Measurements from ENCODE around the gene TIMM10B. TPM values are rescaled to one million over a fixed set of nuclear protein-coding genes. Genes with fewer than 3 reads are reported as not detected.
A peak's percentile ranks its signal among the peaks of the same experiment; 100 is the strongest.

TIMM10B gene
- total RNA-seq, 4 donors from 2014 or later: 41.1 to 45.1 (median 42.7) TPM

DNA sequence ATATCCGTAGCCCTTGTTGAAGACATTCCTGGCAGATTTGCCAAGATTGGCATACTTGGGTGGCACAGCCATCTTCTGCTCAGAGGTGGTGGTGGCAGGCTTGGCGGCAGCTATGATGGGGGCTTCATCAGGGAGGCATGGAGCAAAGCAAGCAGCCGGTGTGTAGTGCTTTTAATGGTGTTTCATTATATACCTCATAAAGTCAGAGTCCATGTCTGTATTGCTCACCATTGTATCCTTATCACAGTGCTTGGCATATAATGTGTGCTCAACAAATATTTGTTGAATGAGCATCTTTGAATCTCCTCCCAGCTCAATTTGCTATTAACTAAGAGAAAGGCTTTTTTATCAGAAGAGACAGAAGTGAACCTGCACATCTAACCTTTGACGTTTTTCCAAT lies 8.0 kb downstream of the TIMM10B start:
- no peaks in the 10 kb centered on the region for H3K27me3 ChIP-seq
- intact Hi-C loops (cut with DNase I): no loop called here
- no peak overlapping the region for H3K4me3 ChIP-seq
- peaks cover 0 to 87% (median 43%) of the 10 kb centered on the region in 4 donors for H3K36me3 ChIP-seq
- no peak overlapping the region for H3K27ac ChIP-seq (replicated peaks in 1 of 4)
- no peak for DNase-seq (ENCODE audit: extremely low spot score)
- 93% methylated on average over 4 of the region's 4 CpGs for WGBS
- no peaks in the 10 kb centered on the region for H3K9me3 ChIP-seq
- H3K4me1 ChIP-seq: no peaks in the 10 kb centered on the region
- TF ChIP-seq POLR2AphosphoS5 (IDR thresholded peaks at IDR 0.05) (no peak), EP300 (IDR thresholded peaks at IDR 0.05) (no peak), POLR2A (IDR thresholded peaks at IDR 0.05; ENCODE audit: low read depth) (no peak)
- TF ChIP-seq, protein P1, sequence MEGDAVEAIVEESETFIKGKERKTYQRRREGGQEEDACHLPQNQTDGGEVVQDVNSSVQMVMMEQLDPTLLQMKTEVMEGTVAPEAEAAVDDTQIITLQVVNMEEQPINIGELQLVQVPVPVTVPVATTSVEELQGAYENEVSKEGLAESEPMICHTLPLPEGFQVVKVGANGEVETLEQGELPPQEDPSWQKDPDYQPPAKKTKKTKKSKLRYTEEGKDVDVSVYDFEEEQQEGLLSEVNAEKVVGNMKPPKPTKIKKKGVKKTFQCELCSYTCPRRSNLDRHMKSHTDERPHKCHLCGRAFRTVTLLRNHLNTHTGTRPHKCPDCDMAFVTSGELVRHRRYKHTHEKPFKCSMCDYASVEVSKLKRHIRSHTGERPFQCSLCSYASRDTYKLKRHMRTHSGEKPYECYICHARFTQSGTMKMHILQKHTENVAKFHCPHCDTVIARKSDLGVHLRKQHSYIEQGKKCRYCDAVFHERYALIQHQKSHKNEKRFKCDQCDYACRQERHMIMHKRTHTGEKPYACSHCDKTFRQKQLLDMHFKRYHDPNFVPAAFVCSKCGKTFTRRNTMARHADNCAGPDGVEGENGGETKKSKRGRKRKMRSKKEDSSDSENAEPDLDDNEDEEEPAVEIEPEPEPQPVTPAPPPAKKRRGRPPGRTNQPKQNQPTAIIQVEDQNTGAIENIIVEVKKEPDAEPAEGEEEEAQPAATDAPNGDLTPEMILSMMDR (IDR thresholded peaks at IDR 0.05): no peak

DNA sequence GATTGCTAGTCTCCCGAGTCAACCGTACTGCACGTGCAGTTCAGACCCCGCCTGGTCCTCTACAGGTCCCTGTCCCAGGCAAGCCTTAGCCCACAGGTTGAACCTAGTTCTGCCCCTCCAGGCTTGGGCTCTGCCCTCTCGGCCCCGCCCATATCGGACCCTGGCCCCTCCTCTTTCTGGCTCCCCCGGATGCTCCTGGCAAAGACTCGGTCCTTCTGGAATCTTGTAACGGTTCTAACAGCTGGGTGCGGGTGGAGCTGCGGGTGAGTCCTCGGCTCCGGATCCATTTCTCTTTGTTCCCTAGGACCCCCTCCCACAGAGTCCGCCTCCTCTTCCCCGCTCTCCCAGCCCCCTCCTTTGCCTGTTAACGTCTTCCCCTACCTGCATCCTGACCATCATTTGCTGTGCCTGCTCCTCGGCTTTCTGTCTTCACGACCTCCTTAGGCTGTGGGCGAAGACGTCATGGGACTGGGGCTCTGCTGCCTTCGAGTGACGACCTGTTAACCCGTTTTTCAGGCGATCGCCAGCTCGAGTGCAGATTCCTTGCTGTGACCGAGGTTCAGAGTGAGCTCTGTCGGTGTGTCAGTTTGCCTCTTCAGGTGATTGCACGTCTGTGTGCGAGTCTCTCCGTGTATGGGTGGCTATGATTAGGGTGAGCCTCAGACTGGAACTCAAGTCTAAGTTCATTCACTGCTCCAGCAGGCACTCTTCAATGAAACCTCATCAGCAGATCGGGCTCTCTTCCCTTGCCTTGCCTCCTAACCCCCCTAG lies 16.0 kb downstream of the TIMM10B start, which contains the start of gene DNHD1:
DNHD1 (plus strand) TSS at position 212 of the 771 bp plus-strand sequence. CDS start 936 bp downstream, outside the sequence.
- Histone ChIP-seq H3K9me3 (no peaks in the 10 kb centered on the region), H3K27ac (replicated peaks in 1 of 4) (peak within 1 kb of the TSS in 3 of 4 donors; percentile 36 to 60 (median 52)), H3K4me3 (peak within 1 kb of the TSS; percentile 40 to 52 (median 46)), H3K4me1 (peaks cover 4 to 25% (median 22%) of the 10 kb centered on the region in 4 donors), H3K36me3 (peaks cover 0 to 41% (median 12%) of the 10 kb centered on the region in 4 donors), H3K27me3 (no peaks in the 10 kb centered on the region)
- DNase-seq (ENCODE audit: extremely low spot score): peak; percentile 87
- TF ChIP-seq, protein P1 (IDR thresholded peaks at IDR 0.05): no peak
- peak; percentile 46 to 57 for TF ChIP-seq POLR2AphosphoS5 (IDR thresholded peaks at IDR 0.05)
- TF ChIP-seq POLR2A (IDR thresholded peaks at IDR 0.05; ENCODE audit: low read depth): no peak
- intact Hi-C loops (cut with DNase I): no loop called here
- 52% methylated on average over 33 of the region's 33 CpGs for WGBS

DNA sequence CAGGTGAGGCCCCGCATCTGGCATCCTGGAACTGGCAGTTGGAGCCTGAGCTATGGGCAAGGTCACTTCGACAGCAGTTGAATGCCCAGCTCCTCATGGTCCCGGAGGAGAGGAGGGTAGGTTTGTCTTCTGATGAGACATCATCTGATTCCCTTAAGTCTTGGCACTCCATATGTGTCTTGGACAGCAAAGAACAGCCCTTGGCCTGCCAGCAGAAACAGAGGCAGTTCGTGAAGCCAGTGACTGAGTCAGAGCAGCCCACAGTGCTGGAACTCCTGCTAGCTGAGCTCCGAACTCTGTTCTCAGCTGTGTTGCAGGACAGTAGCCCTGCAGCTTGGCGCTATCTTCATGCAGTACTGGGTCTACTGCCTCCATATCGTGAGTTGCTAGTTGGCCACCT lies 16.8 kb downstream of the TIMM10B start:
- no peak overlapping the region for H3K4me3 ChIP-seq
- DNase-seq (ENCODE audit: extremely low spot score): no peak
- H3K36me3 ChIP-seq: peaks cover 0 to 41% (median 16%) of the 10 kb centered on the region in 4 donors
- WGBS: 52% methylated on average over 6 of the region's 7 CpGs
- TF ChIP-seq POLR2A (IDR thresholded peaks at IDR 0.05; ENCODE audit: low read depth): no peak
- TF ChIP-seq EP300 (IDR thresholded peaks at IDR 0.05): no peak
- TF ChIP-seq, protein P1 (IDR thresholded peaks at IDR 0.05): no peak
- TF ChIP-seq POLR2AphosphoS5 (IDR thresholded peaks at IDR 0.05): no peak
- H3K4me1 ChIP-seq: peaks cover 4 to 25% (median 22%) of the 10 kb centered on the region in 4 donors
- no peaks in the 10 kb centered on the region for H3K9me3 ChIP-seq
- intact Hi-C loops (cut with DNase I): no loop called here
- peak overlapping the region in 3 of 4 donors; percentile 36 to 60 (median 52) for H3K27ac ChIP-seq (replicated peaks in 1 of 4)
- H3K27me3 ChIP-seq: no peaks in the 10 kb centered on the region

DNA sequence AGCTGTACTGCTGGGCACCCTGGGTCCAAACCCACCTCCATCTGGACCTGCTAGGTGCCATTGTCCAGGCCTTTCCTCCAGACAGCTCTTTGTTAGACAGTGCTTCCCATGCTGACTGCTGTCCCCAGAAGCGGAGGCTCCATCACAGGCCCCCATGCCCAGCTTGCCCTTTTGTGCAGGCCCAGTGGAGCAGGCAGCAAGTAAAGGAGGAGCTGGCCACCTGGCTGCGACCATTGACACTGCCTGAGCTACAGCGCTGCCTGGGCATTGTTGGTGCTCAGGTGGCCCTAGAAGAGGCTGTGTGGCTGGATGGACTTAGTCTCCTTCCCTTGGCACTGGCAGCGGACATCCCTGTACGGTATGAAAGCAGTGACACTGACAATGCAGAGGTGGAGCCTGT lies 17.2 kb downstream of the TIMM10B start:
- H3K9me3 ChIP-seq: no peaks in the 10 kb centered on the region
- H3K4me1 ChIP-seq: peaks cover 4 to 25% (median 22%) of the 10 kb centered on the region in 4 donors
- peak overlapping the region in 2 of 4 donors; percentile 36 to 60 for H3K27ac ChIP-seq (replicated peaks in 1 of 4)
- DNase-seq (ENCODE audit: extremely low spot score): no peak
- H3K36me3 ChIP-seq: peaks cover 0 to 41% (median 19%) of the 10 kb centered on the region in 4 donors
- WGBS: 98% methylated on average over 4 of the region's 5 CpGs
- TF ChIP-seq EP300 (IDR thresholded peaks at IDR 0.05) (no peak), POLR2A (IDR thresholded peaks at IDR 0.05; ENCODE audit: low read depth) (no peak), POLR2AphosphoS5 (IDR thresholded peaks at IDR 0.05) (no peak)
- TF ChIP-seq, protein P1 (IDR thresholded peaks at IDR 0.05): no peak
- H3K4me3 ChIP-seq: no peak overlapping the region
- intact Hi-C loops (cut with DNase I): no loop called here
- H3K27me3 ChIP-seq: no peaks in the 10 kb centered on the region
